WTC11 (cell line): ENCODE results near the gene BNC2. TPM values are rescaled to one million over a fixed set of nuclear protein-coding genes. Genes with fewer than 3 reads are reported as not detected.

Experiments
- ATAC-seq: fragments of 200-7000 bp; cut with Tn5 transposase; 2 replicates; pipeline ENCODE4 v1.10.0; 2021; ENCODE audit warnings: mild to moderate bottlenecking, moderate library complexity
- CTCF ChIA-PET: fragments of 300-600 bp; sonication (Branson Sonifier 250); formaldehyde crosslinking; loops from one replicate; lab custom pipeline; 2021; ENCODE audit warnings: antibody characterized with exemption; lab: Charles Lee
- POLR2A ChIA-PET: fragments of 350-600 bp; sonication (Branson Sonifier 250); formaldehyde crosslinking; loops from one replicate; lab custom pipeline; 2021; ENCODE audit warnings: antibody characterized with exemption; lab: Charles Lee
- DNase-seq: peaks from one replicate; pipeline ENCODE4 v3.0.0; 2021; ENCODE audit warnings: low spot score
- H3K27ac Mint-ChIP-seq: 2 replicates; pipeline ENCODE4 v1.8.0; 2021; ENCODE audit warnings: mixed read lengths
- H3K27me3 Mint-ChIP-seq: 2 replicates; pipeline ENCODE4 v1.8.0; 2021; ENCODE audit warnings: low read depth, mild to moderate bottlenecking, moderate library complexity, mixed read lengths
- H3K36me3 Mint-ChIP-seq: 2 replicates; pipeline ENCODE4 v1.8.0; 2021; ENCODE audit warnings: mixed read lengths
- H3K4me1 Mint-ChIP-seq: 2 replicates; pipeline ENCODE4 v1.8.0; 2022; ENCODE audit warnings: mixed read lengths
- H3K4me3 Mint-ChIP-seq: 2 replicates; pipeline ENCODE4 v1.8.0; 2021; ENCODE audit warnings: mild to moderate bottlenecking, moderate library complexity, mixed read lengths
- H3K9me3 Mint-ChIP-seq: 2 replicates; pipeline ENCODE4 v1.8.0; 2021; ENCODE audit warnings: mixed read lengths
- CREB1 ChIP-seq: sonication (generic); formaldehyde crosslinking; IDR thresholded peaks from 2 replicates; pipeline ENCODE4 v1.8.0; 2023; ENCODE audit warnings: mild to moderate bottlenecking, missing genetic modification reagents
- ELF4 ChIP-seq: sonication (generic); formaldehyde crosslinking; IDR thresholded peaks from 2 replicates; pipeline ENCODE4 v1.8.1; 2022; ENCODE audit warnings: low read depth, mild to moderate bottlenecking, moderate library complexity, missing genetic modification reagents
- EMX1 ChIP-seq: fragments of 250-450 bp; sonication (Bioruptor Pico); IDR thresholded peaks from 2 replicates; pipeline ENCODE4 v1.8.0; 2021; ENCODE audit warnings: mild to moderate bottlenecking
- FOXJ3 ChIP-seq: sonication (generic); formaldehyde crosslinking; IDR thresholded peaks from 2 replicates; pipeline ENCODE4 v1.9.0; 2021; ENCODE audit warnings: missing genetic modification reagents, mild to moderate bottlenecking, borderline replicate concordance
- FOXK1 ChIP-seq: sonication (generic); formaldehyde crosslinking; IDR thresholded peaks from 2 replicates; pipeline ENCODE4 v1.8.0; 2022; ENCODE audit warnings: mild to moderate bottlenecking, moderate library complexity, missing genetic modification reagents
- GABPB1 ChIP-seq: sonication (generic); formaldehyde crosslinking; IDR thresholded peaks from 2 replicates; pipeline ENCODE4 v1.8.1; 2023; ENCODE audit warnings: mild to moderate bottlenecking, missing genetic modification reagents
- HMGA2 ChIP-seq: fragments of 250-450 bp; sonication (Bioruptor Pico); IDR thresholded peaks from 2 replicates; pipeline ENCODE4 v1.4.0; 2021; ENCODE audit warnings: mild to moderate bottlenecking, moderate library complexity
- MXD4 ChIP-seq: fragments of 250-450 bp; sonication (Bioruptor Pico); IDR thresholded peaks from 2 replicates; pipeline ENCODE4 v1.8.0; 2021; ENCODE audit warnings: mild to moderate bottlenecking, moderate library complexity, borderline replicate concordance
- SP1 ChIP-seq: sonication (generic); formaldehyde crosslinking; conservative IDR thresholded peaks from 2 replicates; pipeline ENCODE4 v1.8.1; 2022; ENCODE audit warnings: missing genetic modification reagents
- TP53 ChIP-seq: sonication (generic); formaldehyde crosslinking; IDR thresholded peaks from 2 replicates; pipeline ENCODE4 v1.8.1; 2023; ENCODE audit warnings: mild to moderate bottlenecking, missing genetic modification reagents
- ZNF232 ChIP-seq: sonication (generic); formaldehyde crosslinking; IDR thresholded peaks from 2 replicates; pipeline ENCODE4 v1.8.0; 2022; ENCODE audit warnings: mild to moderate bottlenecking, missing genetic modification reagents
- ZNF423 ChIP-seq: fragments of 250-450 bp; sonication (Bioruptor Pico); IDR thresholded peaks from 2 replicates; pipeline ENCODE4 v2.1.2; 2022; ENCODE audit warnings: mild to moderate bottlenecking, moderate library complexity
- total RNA-seq: library from RNA; stranded (reverse); gene quantifications from 3 replicates; pipeline ENCODE4 v1.2.3, GENCODE V29; 2021
- TF ChIP-seq, protein P1 (sequence below): sonication (generic); formaldehyde crosslinking; IDR thresholded peaks from 2 replicates; pipeline ENCODE4 v1.8.1; 2022; ENCODE audit warnings: mild to moderate bottlenecking, missing genetic modification reagents, moderate library complexity, borderline replicate concordance
- TF ChIP-seq, protein P2 (sequence below): fragments of 250-450 bp; sonication (Bioruptor Pico); conservative IDR thresholded peaks from 2 replicates; pipeline ENCODE4 v1.9.0; 2021; ENCODE audit warnings: mild to moderate bottlenecking
- TF ChIP-seq, protein P3 (sequence below): fragments of 250-450 bp; sonication (Bioruptor Pico); IDR thresholded peaks from 2 replicates; pipeline ENCODE4 v2.1.2; 2022; ENCODE audit warnings: mild to moderate bottlenecking, moderate library complexity
- TF ChIP-seq, protein P4 (sequence below): fragments of 250-450 bp; sonication (Bioruptor Pico); IDR thresholded peaks from 2 replicates; pipeline ENCODE4 v1.9.0; 2021; ENCODE audit warnings: mild to moderate bottlenecking
- TF ChIP-seq, protein P5 (sequence below): sonication (generic); formaldehyde crosslinking; IDR thresholded peaks from 2 replicates; pipeline ENCODE4 v1.8.1; 2022; ENCODE audit warnings: low read depth, missing genetic modification reagents, borderline replicate concordance
- TF ChIP-seq, protein P6 (sequence below): sonication (generic); formaldehyde crosslinking; IDR thresholded peaks from 2 replicates; pipeline ENCODE4 v1.8.0; 2023; ENCODE audit warnings: missing genetic modification reagents
- TF ChIP-seq, protein P7 (sequence below): sonication (generic); formaldehyde crosslinking; IDR thresholded peaks from 2 replicates; pipeline ENCODE4 v1.8.0; 2022; ENCODE audit warnings: mild to moderate bottlenecking, missing genetic modification reagents

The BNC2 gene
- total RNA-seq, 1 experiment from 2014 or later: 33.3 TPM

DNA sequence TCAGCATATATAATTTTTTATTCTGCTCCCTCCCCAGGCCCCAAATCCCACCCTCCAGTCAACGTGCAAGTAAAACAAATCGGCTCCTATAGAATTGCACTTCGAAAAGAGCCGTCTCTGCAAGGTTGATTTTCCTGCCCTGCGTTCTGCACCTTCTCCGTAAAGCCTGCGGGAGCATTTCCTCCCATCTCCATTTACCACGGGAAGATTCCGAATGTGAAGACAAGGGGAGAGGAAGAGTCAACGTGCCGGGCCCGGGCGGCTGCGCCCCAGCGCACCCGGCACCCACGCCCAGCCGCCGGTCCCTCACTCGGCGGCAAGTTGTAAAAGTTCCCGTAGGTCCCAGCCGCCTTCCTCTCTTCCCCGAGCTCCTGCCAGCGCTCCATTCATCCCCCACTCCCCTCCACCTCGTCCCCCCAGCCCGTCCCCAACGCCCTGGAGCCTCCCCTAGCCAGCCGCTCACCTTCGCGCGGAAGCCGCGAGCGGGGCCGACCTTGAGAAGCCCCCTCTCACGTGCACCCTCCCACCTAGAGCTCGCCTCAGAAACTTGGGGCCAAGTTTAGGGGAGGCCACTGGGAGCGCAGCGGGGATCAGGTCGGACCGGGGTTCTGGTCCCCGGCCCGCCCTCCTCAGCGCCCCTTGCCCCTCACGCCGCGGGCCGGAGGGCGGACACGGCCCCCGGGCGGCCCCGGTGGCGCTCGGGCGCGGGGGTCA is 431 bp downstream of the BNC2 start:
- no peak for TF ChIP-seq CREB1 (CRISPR knock-in tag)
- TF ChIP-seq GABPB1 (CRISPR knock-in tag): no peak
- TF ChIP-seq HMGA2 (CRISPR knock-in tag): no peak
- no peak for TF ChIP-seq FOXK1 (CRISPR knock-in tag)
- TF ChIP-seq EMX1 (CRISPR knock-in tag): no peak
- ATAC-seq (peak; percentile 17), DNase-seq (peak; percentile 45)
- no peaks in the 10 kb centered on the region for H3K36me3 Mint-ChIP-seq
- peaks cover 64% of the 10 kb centered on the region for H3K4me1 Mint-ChIP-seq
- no peaks in the 10 kb centered on the region for H3K9me3 Mint-ChIP-seq
- H3K4me3 Mint-ChIP-seq: peak overlapping the region; percentile 97
- no peaks in the 10 kb centered on the region; the same call in 1 of the 2 replicates for H3K27me3 Mint-ChIP-seq
- ChIA-PET POLR2A (interaction anchor here (1.2 kb wide), 1 partner anchor 140 kb away, joined by 3 read pairs; no protein-coding TSS in a partner anchor), CTCF (interaction anchor here (0.7 kb wide), 1 partner anchor 294 kb away, joined by 3 read pairs; no protein-coding TSS in a partner anchor)
- H3K27ac Mint-ChIP-seq: no peak overlapping the region; the same call in 1 of the 2 replicates

DNA sequence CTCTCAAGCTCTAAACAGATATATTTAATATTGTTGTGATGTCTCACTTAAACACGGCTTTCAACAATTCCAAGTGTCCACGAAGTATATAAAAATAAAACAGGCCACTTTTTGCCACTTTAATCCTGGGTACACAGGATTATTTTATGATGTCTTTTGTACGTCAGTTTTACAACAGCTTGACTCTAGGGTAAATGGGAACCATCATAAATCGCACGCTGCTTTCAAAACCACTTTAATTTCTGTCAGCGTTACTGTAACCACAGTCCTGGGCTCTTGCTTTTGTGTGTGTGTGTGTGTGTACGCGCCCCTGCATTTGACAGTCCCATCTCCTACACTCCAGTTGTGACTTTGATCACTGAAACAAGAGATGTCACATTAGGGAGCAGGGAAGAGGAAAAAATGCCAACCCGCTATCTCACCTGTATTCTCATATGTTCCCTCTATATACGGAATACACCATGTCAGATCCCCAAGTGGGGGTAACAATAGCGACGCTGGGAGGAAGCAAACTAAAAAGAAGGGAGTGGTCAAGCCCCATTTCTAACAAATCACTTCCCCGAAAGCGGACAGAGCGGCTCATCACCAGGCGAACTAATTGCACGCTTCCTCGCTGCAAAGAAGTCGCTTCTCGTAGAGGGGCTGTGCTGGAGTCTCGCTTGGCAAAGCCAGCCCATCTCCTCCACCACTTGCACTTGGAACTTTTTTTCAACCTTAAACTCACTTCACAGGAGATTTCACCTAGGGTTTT is 1.2 kb downstream of the BNC2 start:
- CTCF ChIA-PET: no interaction called here
- POLR2A ChIA-PET: interaction anchor here (1.2 kb wide), 1 partner anchor 139 kb away, joined by 3 read pairs; no protein-coding TSS in a partner anchor
- no peaks in the 10 kb centered on the region for H3K36me3 Mint-ChIP-seq
- no peaks in the 10 kb centered on the region for H3K9me3 Mint-ChIP-seq
- no peaks in the 10 kb centered on the region; the same call in 1 of the 2 replicates for H3K27me3 Mint-ChIP-seq
- H3K4me3 Mint-ChIP-seq: peak overlapping the region; percentile 97
- H3K4me1 Mint-ChIP-seq: peaks cover 71% of the 10 kb centered on the region
- DNase-seq (no peak), ATAC-seq (peak; percentile 9)
- peak overlapping the region; percentile 89 for H3K27ac Mint-ChIP-seq
- 0 out of 2 replicates have a peak, but pooled peaks have one; percentile 34 for TF ChIP-seq TP53 (CRISPR knock-in tag)
- TF ChIP-seq, protein P1, sequence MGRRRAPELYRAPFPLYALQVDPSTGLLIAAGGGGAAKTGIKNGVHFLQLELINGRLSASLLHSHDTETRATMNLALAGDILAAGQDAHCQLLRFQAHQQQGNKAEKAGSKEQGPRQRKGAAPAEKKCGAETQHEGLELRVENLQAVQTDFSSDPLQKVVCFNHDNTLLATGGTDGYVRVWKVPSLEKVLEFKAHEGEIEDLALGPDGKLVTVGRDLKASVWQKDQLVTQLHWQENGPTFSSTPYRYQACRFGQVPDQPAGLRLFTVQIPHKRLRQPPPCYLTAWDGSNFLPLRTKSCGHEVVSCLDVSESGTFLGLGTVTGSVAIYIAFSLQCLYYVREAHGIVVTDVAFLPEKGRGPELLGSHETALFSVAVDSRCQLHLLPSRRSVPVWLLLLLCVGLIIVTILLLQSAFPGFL: no peak
- TF ChIP-seq, protein P2, sequence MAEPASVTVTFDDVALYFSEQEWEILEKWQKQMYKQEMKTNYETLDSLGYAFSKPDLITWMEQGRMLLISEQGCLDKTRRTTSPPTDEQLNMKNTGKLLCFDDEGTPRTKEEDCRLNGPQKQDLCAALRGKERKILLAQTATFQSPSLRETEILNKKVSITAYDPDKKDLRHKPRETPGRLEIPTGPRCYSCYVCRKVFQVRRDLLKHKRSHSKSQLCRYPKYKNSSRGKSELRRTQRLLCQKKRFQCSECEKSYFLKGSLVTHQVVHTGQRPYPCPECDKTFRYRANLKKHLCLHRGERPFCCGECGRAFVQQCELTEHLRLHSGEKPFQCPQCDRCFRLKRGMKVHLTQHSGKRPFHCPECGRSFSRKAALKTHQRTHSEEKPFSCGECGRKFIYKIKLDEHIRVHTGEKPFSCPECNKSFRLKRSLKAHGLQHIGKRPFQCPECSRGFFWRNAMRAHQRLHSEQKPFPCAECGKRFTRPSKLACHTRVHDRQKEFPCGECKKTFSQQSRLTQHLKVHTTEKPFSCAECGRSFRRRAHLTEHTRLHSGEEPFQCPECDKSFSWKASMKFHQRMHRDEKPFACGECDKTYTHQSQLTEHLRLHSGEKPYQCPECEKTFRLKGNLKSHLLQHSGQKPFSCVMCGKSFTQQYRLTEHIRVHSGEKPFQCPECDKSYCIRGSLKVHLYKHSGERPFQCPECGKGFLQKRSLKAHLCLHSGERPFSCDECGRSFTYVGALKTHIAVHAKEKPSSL: no peak
- TF ChIP-seq, protein P3, sequence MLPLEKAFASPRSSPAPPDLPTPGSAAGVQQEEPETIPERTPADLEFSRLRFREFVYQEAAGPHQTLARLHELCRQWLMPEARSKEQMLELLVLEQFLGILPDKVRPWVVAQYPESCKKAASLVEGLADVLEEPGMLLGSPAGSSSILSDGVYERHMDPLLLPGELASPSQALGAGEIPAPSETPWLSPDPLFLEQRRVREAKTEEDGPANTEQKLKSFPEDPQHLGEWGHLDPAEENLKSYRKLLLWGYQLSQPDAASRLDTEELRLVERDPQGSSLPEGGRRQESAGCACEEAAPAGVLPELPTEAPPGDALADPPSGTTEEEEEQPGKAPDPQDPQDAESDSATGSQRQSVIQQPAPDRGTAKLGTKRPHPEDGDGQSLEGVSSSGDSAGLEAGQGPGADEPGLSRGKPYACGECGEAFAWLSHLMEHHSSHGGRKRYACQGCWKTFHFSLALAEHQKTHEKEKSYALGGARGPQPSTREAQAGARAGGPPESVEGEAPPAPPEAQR (CRISPR knock-in tag): no peak

DNA sequence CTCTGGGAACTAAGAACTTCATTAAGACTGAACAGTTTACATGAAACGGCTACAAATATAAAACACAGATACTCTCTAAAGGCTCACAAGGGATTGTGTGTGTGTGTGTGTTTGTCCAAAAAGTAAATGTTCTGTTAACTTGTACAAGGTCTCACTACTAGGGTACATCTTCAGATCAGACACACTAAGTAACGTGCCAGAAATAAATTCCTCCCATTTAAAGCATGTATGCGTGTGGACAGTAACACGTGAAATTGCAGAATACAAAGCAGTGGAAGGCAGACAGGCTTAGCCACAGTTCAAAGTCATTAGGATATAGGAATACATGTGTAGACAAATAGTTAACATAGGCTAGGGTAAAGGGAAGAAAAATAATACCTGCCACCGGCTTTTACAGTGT is 1.8 kb downstream of the BNC2 start:
- Mint-ChIP-seq H3K4me1 (peaks cover 67% of the 10 kb centered on the region), H3K36me3 (no peaks in the 10 kb centered on the region), H3K27ac (no peak overlapping the region), H3K4me3 (peak overlapping the region; percentile 97), H3K27me3 (no peaks in the 10 kb centered on the region; the same call in 1 of the 2 replicates), H3K9me3 (no peaks in the 10 kb centered on the region)
- CTCF ChIA-PET: no interaction called here
- DNase-seq (no peak), ATAC-seq (no peak)
- POLR2A ChIA-PET: no interaction called here
- TF ChIP-seq SP1 (CRISPR knock-in tag): no peak
- no peak for TF ChIP-seq FOXJ3 (CRISPR knock-in tag)
- TF ChIP-seq, protein P4, sequence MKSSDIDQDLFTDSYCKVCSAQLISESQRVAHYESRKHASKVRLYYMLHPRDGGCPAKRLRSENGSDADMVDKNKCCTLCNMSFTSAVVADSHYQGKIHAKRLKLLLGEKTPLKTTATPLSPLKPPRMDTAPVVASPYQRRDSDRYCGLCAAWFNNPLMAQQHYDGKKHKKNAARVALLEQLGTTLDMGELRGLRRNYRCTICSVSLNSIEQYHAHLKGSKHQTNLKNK: no peak
- no peak for TF ChIP-seq ZNF232 (CRISPR knock-in tag)
- TF ChIP-seq MXD4: no peak
- TF ChIP-seq, protein P2: no peak
- TF ChIP-seq, protein P5, sequence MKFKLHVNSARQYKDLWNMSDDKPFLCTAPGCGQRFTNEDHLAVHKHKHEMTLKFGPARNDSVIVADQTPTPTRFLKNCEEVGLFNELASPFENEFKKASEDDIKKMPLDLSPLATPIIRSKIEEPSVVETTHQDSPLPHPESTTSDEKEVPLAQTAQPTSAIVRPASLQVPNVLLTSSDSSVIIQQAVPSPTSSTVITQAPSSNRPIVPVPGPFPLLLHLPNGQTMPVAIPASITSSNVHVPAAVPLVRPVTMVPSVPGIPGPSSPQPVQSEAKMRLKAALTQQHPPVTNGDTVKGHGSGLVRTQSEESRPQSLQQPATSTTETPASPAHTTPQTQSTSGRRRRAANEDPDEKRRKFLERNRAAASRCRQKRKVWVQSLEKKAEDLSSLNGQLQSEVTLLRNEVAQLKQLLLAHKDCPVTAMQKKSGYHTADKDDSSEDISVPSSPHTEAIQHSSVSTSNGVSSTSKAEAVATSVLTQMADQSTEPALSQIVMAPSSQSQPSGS (CRISPR knock-in tag): no peak
- no peak for TF ChIP-seq ZNF423 (CRISPR knock-in tag)
- TF ChIP-seq ELF4: no peak
- TF ChIP-seq, protein P6, sequence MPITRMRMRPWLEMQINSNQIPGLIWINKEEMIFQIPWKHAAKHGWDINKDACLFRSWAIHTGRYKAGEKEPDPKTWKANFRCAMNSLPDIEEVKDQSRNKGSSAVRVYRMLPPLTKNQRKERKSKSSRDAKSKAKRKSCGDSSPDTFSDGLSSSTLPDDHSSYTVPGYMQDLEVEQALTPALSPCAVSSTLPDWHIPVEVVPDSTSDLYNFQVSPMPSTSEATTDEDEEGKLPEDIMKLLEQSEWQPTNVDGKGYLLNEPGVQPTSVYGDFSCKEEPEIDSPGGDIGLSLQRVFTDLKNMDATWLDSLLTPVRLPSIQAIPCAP (CRISPR knock-in tag): no peak
- TF ChIP-seq, protein P7, sequence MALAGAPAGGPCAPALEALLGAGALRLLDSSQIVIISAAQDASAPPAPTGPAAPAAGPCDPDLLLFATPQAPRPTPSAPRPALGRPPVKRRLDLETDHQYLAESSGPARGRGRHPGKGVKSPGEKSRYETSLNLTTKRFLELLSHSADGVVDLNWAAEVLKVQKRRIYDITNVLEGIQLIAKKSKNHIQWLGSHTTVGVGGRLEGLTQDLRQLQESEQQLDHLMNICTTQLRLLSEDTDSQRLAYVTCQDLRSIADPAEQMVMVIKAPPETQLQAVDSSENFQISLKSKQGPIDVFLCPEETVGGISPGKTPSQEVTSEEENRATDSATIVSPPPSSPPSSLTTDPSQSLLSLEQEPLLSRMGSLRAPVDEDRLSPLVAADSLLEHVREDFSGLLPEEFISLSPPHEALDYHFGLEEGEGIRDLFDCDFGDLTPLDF (CRISPR knock-in tag): no peak
